Measurements from ENCODE around the gene MRPL20.
"Not testable (repeated sequence)": the region's sequence is repeated elsewhere in the genome, so short reads cannot be mapped to it uniquely, and the experiment has no call there.

The MRPL20 gene

GRCh38 chr1:1449099-1449739 is 42.1 kb upstream of the MRPL20 start, which contains the start of gene ATAD3C:
Gene ATAD3C, plus strand, starts transcription at chr1:1449689. Its CDS starts 995 bp downstream, at chr1:1450684.
- H4K20me1 ChIP-seq (ENCODE audit: control insufficient read depth, insufficient read depth, low read depth, low read length) = no peaks in the 10 kb centered on the region
- H3K4me1 ChIP-seq (ENCODE audit: control insufficient read depth, low read length) = no peaks in the 10 kb centered on the region
- no peak within 1 kb of the TSS for H3K27ac ChIP-seq (ENCODE audit: low read depth, low read length)
- H3K9me2 ChIP-seq (replicated peaks; ENCODE audit: control insufficient read depth, low read length) = no peaks in the 10 kb centered on the region
- no peaks in the 10 kb centered on the region for H3K79me2 ChIP-seq (ENCODE audit: control insufficient read depth, low read length)
- no peaks in the 10 kb centered on the region for H3K9me3 ChIP-seq (ENCODE audit: control insufficient read depth, insufficient read depth, low read length)
- H3F3A ChIP-seq (ENCODE audit: control insufficient read depth, insufficient read depth) = no peaks in the 10 kb centered on the region
- H3K27me3 ChIP-seq (ENCODE audit: control insufficient read depth, low read length) = no peaks in the 10 kb centered on the region
- no peak within 1 kb of the TSS for H3K4me2 ChIP-seq (ENCODE audit: low read length)
- TF ChIP-seq EZH2phosphoT487 (IDR thresholded peaks at IDR 0.05; ENCODE audit: borderline replicate concordance, low read length) (no peak), CTCF (IDR thresholded peaks at IDR 0.05; ENCODE audit: low read depth, low read length, poor library complexity, severe bottlenecking) (no peak)
- H3K36me3 ChIP-seq (ENCODE audit: control insufficient read depth, low read length) = no peaks in the 10 kb centered on the region
- H3K4me3 ChIP-seq (ENCODE audit: low read length) = no peak within 1 kb of the TSS

DNA sequence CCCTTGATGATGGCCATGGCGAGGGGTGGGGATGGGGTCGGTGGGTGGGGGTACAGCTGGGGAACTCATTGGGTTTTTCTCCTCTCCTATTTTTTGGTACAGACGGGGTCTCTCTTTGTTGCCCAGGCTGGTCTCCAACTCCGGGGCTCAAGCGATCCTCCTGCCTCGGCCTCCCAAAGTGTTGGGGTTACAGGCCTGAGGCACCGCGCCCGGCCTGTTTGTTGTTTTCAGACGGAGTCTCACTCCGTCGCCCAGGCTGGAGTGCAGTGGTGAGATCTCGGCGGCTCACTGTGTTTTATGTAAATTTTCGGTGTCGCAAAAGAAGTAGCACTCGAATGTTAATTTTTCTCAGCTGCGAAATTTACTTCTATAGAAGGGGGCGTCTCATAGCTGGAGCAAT is 39.5 kb upstream of the MRPL20 start:
- H4K20me1 ChIP-seq (ENCODE audit: control insufficient read depth, insufficient read depth, low read depth, low read length); H3F3A ChIP-seq (ENCODE audit: control insufficient read depth, insufficient read depth); H3K79me2 ChIP-seq (ENCODE audit: control insufficient read depth, low read length); H3K27me3 ChIP-seq (ENCODE audit: control insufficient read depth, low read length); H3K9me3 ChIP-seq (ENCODE audit: control insufficient read depth, insufficient read depth, low read length); H3K27ac ChIP-seq (ENCODE audit: low read depth, low read length); H3K36me3 ChIP-seq (ENCODE audit: control insufficient read depth, low read length); H3K4me3 ChIP-seq (ENCODE audit: low read length); H3K4me2 ChIP-seq (ENCODE audit: low read length); H3K9me2 ChIP-seq (replicated peaks; ENCODE audit: control insufficient read depth, low read length); H3K4me1 ChIP-seq (ENCODE audit: control insufficient read depth, low read length): not testable (repeated sequence)

DNA sequence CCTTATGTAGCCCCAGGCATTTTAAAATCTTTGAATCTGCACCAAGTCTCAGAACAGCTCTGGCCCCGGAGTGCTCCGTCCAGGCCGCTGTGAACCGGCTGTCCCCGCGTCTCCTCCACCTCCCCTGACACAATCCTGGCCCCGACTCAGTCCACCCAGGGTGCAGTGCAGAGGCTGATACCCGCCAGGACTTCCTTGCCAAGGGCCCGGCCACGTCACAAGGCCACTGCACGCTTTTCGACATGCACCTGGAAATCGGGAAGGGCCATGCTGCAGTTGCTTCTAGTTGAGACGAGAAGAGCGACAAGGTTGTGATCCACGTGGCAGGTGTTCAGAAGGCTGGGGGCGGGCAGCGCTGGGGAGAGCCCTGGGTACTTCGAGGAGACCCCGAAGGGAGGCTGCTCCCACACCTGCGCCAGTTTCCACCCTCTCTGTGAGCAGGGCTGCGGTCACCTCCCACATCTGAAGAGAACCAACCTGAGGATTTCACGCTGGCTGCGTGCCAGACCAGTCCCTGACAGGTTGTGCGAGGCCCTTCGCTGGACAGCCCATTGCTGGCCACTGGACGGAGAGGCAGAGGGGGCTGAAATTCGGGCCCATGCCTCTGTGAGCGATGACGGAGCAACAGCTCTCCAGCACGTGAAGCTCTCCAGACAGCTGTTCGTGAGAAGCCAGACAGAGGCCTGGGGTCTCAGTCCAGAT is 35.1 kb upstream of the MRPL20 start:
- Histone ChIP-seq H3K9me2 (replicated peaks; ENCODE audit: control insufficient read depth, low read length) (no peaks in the 10 kb centered on the region), H3K4me2 (ENCODE audit: low read length) (no peak overlapping the region), H4K20me1 (ENCODE audit: control insufficient read depth, insufficient read depth, low read depth, low read length) (no peaks in the 10 kb centered on the region), H3K36me3 (ENCODE audit: control insufficient read depth, low read length) (no peaks in the 10 kb centered on the region), H3K4me1 (ENCODE audit: control insufficient read depth, low read length) (no peaks in the 10 kb centered on the region), H3K79me2 (ENCODE audit: control insufficient read depth, low read length) (no peaks in the 10 kb centered on the region), H3K27ac (ENCODE audit: low read depth, low read length) (no peak overlapping the region), H3K4me3 (ENCODE audit: low read length) (no peak overlapping the region), H3K27me3 (ENCODE audit: control insufficient read depth, low read length) (no peaks in the 10 kb centered on the region), H3K9me3 (ENCODE audit: control insufficient read depth, insufficient read depth, low read length) (no peaks in the 10 kb centered on the region), H3F3A (ENCODE audit: control insufficient read depth, insufficient read depth) (no peaks in the 10 kb centered on the region)
- TF ChIP-seq CTCF (IDR thresholded peaks at IDR 0.05; ENCODE audit: low read depth, low read length, poor library complexity, severe bottlenecking) (no peak), EZH2phosphoT487 (IDR thresholded peaks at IDR 0.05; ENCODE audit: borderline replicate concordance, low read length) (no peak)
